HEK293 (cell line): ENCODE results near the gene CTCF.

Experiments
- AEBP2 ChIP-seq: fragments of 450-650 bp; formaldehyde crosslinking; IDR thresholded peaks from 2 replicates; pipeline ENCODE4 v1.5.1; 2016; ENCODE audit warnings: missing biosample characterization, missing genetic modification characterization, borderline replicate concordance
- ATF2 ChIP-seq: fragments of 450-650 bp; formaldehyde crosslinking; IDR thresholded peaks from 2 replicates; pipeline ENCODE4 v1.5.1; 2016; ENCODE audit warnings: missing biosample characterization, missing genetic modification characterization, low read depth
- CTCF ChIP-seq: fragments of 450-650 bp; formaldehyde crosslinking; IDR thresholded peaks from 2 replicates; pipeline ENCODE4 v1.5.1; 2016; ENCODE audit warnings: missing biosample characterization, missing genetic modification characterization
- INSM2 ChIP-seq: fragments of 450-650 bp; formaldehyde crosslinking; IDR thresholded peaks from 2 replicates; pipeline ENCODE4 v1.5.1; 2016; ENCODE audit warnings: missing biosample characterization, missing genetic modification characterization
- ZBTB20 ChIP-seq: fragments of 450-650 bp; formaldehyde crosslinking; IDR thresholded peaks from 2 replicates; pipeline ENCODE4 v1.5.1; 2016; ENCODE audit warnings: missing biosample characterization, missing genetic modification characterization
- ZBTB8A ChIP-seq: fragments of 450-650 bp; formaldehyde crosslinking; IDR thresholded peaks from 2 replicates; pipeline ENCODE4 v1.5.1; 2016; ENCODE audit warnings: missing biosample characterization, missing genetic modification characterization
- ZNF223 ChIP-seq: fragments of 450-650 bp; formaldehyde crosslinking; IDR thresholded peaks from 2 replicates; pipeline ENCODE4 v1.5.1; 2016; ENCODE audit warnings: missing biosample characterization, missing genetic modification characterization
- ZNF274 ChIP-seq, 2 experiments: fragments of 200-500 bp in 1 of 2; fragments of 450-650 bp in 1 of 2; sonication (Bioruptor generic) in 1 of 2; formaldehyde crosslinking in 1 of 2; IDR thresholded peaks; 2 replicates each; pipeline versions ENCODE4 v1.5.1 to v1.6.1; 2014 to 2016; ENCODE audit warnings: borderline replicate concordance in 1 of 2, inconsistent platforms in 1 of 2, low read length in 1 of 2, missing biosample characterization in 1 of 2, missing genetic modification characterization in 1 of 2
- ZNF335 ChIP-seq: fragments of 450-650 bp; formaldehyde crosslinking; conservative IDR thresholded peaks from 2 replicates; pipeline ENCODE4 v1.5.1; 2016; ENCODE audit warnings: missing biosample characterization, missing genetic modification characterization
- ZNF423 ChIP-seq: fragments of 450-650 bp; formaldehyde crosslinking; IDR thresholded peaks from 2 replicates; pipeline ENCODE4 v1.5.1; 2016; ENCODE audit warnings: missing biosample characterization, missing genetic modification characterization
- ZNF645 ChIP-seq: fragments of 450-650 bp; formaldehyde crosslinking; IDR thresholded peaks from 2 replicates; pipeline ENCODE4; 2016; ENCODE audit warnings: missing biosample characterization, missing genetic modification characterization
- ZNF768 ChIP-seq: fragments of 450-650 bp; formaldehyde crosslinking; IDR thresholded peaks from 2 replicates; pipeline ENCODE4 v1.5.1; 2018; ENCODE audit warnings: missing biosample characterization, mild to moderate bottlenecking, missing genetic modification characterization

GRCh38 chr16:67663151-67663876 lies 101.0 kb downstream of the CTCF start:
- TF ChIP-seq AEBP2 (tag by site-specific recombination) (no peak), ZNF768 (no peak), ZBTB20 (tag by site-specific recombination) (no peak), ZNF223 (tag by site-specific recombination) (no peak), CTCF (tag by site-specific recombination) (0 out of 2 replicates have a peak, but pooled peaks have one; percentile 8), ZNF645 (no peak), ATF2 (tag by site-specific recombination) (no peak), INSM2 (no peak), ZNF423 (tag by site-specific recombination) (no peak), ZNF335 (no peak), ZBTB8A (tag by site-specific recombination) (no peak), ZNF274 (IDR thresholded peaks at IDR 0.05; ENCODE audit: low read length) (no peak), ZNF274 (tag by site-specific recombination; IDR thresholded peaks at IDR 0.05; ENCODE audit: borderline replicate concordance) (no peak)
